ENCODE data around the gene BANF1.

The BANF1 gene

DNA sequence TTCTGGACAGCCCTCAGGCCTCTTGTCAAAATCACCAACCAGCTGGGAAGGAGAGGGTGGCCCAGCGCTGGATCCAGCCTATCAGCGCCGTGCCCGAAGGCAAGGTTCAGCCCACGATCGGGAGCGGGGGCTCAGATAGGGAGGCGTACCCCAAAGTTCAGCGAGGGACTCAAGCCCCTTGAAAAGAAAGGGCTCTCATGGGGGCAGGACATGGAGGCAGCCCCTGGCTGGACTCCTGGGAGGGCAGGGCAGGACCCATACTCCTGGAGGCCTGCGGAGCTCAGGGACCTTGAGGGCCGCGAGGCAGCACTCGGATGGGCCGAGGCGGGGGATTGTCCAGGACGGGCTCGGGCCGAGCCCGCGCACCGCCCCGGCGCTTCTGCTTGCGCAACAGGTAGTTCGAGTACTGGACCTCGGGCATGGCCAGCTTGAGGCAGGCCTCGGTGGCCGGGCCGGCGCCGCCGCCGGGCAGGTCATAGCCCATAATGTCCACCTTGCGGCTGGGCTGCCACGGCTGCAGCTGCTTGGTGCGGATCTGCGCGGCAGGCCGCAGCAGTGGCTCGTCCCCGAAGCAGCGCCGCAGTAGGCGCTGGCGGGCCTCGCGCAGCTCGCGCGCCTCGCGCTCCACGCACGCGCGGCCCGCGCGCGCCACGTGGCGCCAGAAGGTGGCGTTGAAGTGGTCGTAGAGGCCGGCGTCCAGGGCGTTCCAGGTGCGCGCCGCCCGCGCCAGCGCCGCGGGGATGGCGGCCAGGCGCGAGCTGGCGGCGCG lies 40.1 kb downstream of the BANF1 start:
- FAIRE-seq: no peak

DNA sequence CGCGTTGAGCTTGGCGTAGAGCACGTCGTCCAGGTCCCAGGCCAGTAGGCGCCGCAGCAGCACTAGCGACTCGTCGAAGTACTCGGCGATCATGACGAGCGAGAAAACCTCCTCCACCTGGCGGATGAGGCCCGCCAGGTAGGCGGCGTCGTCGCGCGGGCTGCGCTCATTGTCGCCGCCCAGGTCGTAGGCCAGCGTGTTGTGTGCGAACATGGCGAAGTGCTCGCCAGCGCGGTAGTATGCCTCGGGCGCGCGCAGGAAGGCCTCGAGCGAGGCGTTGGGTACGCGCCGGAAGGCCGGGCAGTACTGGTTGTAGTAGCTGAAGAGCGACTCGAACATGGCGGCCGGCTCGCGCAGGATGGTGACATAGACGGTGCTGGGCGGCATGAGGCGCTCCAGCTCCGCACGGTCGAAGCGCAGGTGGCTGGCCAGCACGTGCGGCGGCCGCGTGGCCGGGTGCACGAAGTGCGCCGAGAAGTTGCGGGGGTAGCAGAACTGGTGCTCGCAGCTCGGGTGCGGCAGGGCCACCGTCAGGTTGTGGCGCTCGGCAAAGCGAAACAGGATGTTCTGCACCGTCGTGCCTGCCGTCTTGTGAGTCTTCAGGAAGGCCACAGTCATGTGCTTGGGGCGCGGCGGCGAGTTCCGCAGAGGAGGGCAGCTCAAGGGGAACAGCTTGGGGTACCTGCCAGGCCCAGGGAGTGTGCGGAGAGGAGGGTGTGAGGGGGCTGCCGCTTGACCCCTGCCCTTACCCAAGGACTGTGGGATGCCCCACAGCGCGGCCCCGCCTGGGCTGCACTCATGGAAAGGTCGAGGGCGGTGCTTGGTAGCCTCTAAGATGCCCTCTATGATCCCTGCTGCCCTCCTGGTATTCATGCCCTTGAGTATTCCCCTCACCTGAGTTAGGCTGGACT lies 40.9 kb downstream of the BANF1 start:
- FAIRE-seq: no peak

DNA sequence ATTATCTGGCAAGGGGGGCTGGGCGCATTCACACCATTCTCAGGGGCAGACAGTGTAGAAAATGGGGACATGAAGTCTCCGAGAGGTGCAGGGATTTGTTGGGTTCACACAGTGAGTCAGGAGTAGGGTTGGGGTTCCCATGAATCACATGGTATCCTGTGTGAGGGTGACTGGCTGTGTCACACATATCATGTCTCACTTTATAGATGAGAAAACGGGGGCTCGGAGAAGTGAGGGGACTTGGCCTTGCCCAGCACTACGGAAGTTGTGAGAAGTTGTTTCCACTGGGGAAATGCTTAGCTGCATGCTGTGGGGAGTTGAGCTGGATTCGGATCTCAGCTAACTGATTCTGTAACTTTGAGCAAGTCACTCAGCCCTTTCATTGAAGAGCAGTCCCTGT lies 42.5 kb downstream of the BANF1 start:
- FAIRE-seq: no peak

DNA sequence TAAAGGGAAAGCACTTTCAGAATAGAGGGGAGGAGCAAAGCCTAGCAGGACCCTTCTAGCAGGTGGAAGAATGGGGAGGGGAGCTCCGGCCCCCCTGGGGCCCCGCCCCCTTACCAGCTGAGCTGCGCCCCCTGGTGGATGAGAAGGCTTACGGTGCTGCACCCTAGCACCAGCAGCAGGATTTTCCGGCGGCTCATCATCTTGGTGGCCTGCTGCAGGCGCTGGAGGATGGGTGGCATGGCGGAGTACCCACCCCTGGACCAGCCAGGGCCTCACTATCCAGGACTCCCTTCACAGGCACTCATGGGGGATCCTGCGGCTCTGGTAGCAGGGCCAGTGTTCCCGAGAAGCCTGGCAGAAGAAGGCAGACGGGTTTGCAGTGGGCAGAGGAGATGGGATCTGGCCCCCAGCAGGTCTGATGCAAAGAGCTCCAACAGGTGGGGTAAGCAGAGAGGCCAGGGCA lies 42.9 kb downstream of the BANF1 start:
- no peak for FAIRE-seq

DNA sequence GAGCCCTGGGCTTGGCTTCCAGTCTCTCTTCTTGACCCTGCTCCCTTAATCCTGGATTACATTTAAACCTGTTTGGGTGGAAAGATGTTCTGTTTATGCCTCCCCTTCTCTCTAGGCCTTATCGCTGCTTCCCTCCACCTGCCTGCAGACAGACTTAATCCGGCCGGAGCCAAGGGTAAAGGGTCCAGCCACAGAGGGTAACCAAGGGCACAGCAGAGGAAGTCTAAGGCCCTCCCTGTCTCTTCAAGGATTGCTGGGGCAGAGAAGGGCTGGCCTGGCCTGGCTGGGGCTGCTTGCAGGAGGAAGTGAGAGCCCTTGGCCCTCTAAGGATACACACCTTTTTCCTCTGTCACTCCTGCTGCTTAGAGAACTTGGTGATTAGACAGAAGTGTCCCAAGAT lies 44.6 kb downstream of the BANF1 start:
- FAIRE-seq: no peak

DNA sequence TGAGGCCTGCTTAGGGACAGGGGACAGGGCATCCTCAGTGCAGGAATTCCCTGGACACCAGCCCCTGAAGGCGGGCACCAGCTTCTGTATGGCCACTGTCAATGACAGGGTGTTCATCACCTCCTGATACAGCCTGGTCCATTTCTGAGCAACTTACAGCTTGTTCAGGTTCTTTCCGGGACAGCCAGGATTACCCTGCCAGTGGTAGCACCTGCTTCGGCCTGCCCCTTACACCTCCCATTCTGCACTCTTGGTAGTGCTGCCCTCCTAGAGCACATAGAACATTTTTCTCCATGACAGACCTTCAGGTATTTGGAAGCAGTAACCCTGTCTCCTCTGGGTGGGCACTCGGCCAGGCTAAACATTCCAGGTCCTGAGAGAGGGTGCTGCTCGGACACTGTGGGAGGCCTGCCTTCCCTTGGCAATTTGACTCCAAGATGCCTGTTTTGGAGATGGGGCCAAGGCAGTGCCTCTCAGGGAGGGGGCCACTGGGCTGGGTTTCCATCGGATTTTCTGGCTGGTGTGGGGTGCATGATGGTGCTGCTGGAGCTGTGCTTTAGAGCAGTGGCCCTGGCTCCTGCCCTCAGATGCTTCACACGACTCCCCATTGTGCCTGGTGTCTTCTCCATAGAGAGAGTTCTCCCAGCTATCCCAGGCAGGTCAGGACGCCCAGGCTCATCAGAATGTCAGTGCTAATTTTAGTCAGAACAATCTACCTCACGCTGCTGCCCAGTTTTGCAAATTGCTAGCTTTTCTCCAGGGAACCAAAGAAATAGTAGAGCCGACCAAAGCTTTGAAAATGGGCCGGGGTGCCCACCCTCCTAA lies 45.5 kb downstream of the BANF1 start:
- no peak for FAIRE-seq

DNA sequence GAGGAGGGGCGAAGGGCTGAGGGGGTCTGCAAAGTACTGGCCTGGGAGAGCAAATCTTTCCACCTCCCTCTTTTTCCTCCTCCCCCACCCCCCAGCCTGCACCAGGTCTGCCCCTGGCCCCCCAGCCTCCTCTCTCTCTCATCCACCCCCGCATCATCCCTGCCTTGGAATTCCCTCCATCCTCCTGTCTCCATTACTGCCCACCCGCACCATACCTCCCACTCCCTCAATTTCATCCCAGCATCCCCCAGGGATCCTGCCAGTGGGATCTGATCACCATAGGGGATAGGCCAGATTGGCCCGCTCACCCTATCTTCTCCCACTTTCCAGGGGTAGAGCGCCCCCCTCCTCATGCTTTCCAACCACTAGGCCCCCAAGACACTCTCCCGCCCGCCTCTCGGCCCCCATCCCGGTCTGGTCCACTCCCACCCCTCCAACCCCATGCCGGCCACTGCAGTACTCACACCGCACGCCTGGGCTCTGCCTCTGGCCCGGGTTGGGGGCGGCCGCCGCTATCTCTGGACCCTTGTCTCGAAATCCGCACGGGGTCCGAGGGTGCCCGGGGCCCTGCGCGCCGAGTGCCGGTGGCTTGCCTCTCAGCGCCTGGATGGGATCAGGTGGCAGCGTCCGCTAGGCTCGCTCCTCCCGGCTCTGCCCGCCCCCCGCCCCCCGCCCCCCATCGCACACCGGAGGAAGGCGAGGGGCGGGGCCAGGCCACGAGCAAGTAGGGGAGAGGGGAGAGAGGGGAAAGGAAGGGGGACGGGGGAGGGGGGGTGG lies 46.4 kb downstream of the BANF1 start, which contains the start of gene GAL3ST3:
GAL3ST3 (minus strand) TSS at position 615 of the 777 bp plus-strand sequence. CDS start 3,746 bp downstream, outside the sequence.
- FAIRE-seq: no peak

DNA sequence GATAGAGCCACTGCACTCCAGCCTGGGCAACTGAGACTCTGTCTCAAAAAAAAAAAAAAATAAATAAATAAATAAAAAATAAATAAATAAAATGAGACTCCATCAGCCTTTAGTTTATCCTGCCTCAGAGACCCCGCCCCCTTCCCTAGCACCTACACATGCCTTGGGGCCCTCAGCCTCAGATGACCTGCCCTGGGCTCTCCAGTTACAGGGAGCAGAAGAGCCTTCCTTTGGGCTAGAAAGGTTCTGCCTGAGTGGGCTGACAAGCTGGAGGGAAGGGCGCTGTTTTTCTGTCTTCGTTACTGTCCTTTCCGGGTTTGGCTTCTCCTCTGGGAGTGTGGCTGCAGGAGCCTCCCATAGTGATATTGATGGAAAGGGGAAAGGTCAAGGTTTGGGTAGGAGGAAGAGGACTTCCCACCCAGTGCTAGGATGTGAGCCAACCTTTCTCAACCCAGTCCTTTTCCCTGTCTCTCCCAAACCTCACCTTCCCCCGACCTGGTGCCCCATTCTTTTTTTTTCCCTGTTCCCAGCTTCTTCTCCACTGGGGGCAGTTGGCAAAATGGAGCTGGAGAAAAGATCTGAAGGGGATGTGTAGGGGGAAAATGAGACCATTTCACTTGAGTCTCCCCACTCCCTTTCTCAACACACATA lies 48.4 kb downstream of the BANF1 start:
- no peak for FAIRE-seq

DNA sequence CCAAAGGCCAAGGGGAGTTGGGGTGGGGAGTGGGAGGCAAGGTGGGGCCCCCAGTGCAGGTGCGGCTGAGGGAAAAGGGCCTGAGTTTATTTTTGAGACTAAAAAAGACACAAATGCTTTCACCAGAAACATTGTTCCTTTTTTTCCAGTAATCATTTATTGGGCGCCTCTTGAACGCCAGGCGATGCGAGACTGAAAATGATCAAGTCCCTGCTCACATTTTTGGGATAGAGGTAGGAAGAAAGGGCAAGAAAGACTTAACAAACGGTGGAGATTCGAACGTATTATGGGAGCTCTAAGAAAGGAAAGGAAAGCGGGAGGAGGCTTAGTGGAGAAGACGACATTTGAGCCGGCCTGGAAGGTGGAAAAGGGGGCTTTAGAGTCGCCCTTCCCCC lies 49.1 kb downstream of the BANF1 start:
- no peak for FAIRE-seq

DNA sequence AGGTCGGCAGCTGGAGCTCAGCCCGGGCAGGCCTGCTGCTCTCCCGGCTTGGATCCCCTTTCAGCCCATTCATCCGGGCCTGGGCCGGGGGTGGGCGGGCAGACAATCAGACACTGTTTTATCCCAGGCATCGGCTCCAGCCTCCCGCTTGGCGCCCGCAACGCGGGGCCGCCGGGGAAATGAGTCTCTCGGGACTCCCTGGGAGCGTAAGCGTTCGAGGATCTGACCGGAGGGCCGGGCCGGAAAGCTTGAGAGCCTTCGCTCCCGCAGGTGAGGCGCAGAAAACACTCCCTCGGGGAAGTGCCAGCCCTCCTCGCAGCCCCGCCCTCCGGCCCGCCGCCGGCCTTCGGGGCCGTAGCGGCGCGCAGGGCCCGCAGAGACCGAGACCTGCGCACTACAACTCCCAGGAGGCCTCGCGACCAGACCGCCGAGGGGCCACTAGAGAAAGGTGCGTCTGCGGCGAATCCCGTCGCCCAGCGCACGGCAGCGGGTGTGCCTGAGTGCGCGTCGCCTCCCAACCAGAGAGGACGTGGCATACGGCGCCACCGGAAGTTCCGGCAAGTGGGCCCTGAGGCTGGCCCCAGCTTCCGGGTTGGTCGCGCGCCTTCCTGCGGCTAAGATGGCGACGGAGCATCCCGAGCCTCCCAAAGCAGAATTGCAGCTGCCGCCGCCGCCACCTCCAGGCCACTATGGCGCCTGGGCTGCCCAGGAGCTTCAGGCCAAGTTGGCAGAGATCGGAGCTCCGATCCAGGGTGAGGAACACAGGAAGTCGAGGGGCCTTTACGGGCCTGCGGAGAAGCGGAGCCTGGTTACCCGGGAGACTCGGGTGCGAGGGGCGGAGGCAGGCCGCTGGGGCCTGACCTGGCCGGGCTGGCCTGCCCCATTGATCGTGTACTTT lies 49.7 kb downstream of the BANF1 start, which contains the start of gene SF3B2:
SF3B2 (plus strand) TSS at position 599 of the 898 bp plus-strand sequence; CDS start at position 620, 21 bp downstream.
- no peak for FAIRE-seq

DNA sequence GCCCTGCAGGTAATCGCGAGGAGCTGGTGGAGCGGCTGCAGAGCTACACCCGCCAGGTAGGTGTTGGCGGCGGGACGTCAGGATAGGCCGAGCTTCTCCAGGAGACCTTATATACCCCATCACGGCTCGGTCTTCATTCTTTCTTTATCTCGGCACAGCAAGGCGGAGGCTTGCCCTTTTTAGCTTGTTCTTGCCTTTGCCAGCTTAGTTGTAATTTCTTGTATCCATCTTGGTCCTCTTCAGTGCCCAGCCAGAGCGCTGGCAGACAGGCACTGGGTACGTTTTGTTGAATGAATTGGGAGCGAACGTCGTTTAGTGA lies 50.3 kb downstream of the BANF1 start:
- FAIRE-seq: no peak

Measured in endometrium (tissue), 2 donors.